ENCODE results near the gene PDZD4.

PDZD4 gene

GRCh38 chrX:153829799-153830639, at the start of gene PDZD4:
Gene PDZD4 (minus strand): TSS chrX:153830544. CDS start chrX:153830298, 246 bp downstream.
- H3K9ac ChIP-seq (ENCODE audit: low read depth, low read length), result no peak within 1 kb of the TSS
- peaks cover 3% of the 10 kb centered on the region for H3K27me3 ChIP-seq (ENCODE audit: control insufficient read depth, insufficient read depth, low read length)
- H3K36me3 ChIP-seq (ENCODE audit: control insufficient read depth, insufficient read depth, low read length), result no peaks in the 10 kb centered on the region
- peaks cover 6% of the 10 kb centered on the region for H3K4me1 ChIP-seq (ENCODE audit: control insufficient read depth, insufficient read depth, low read length)
- H3K9me3 ChIP-seq (ENCODE audit: control insufficient read depth, insufficient read depth, low read length), result no peaks in the 10 kb centered on the region
- peak within 1 kb of the TSS; percentile 61 for H3K4me3 ChIP-seq (ENCODE audit: low read depth, low read length)

GRCh38 chrX:153879741-153880439, 49.5 kb upstream of the PDZD4 start:
- Histone ChIP-seq H3K27me3 (ENCODE audit: control insufficient read depth, insufficient read depth, low read length) (no peaks in the 10 kb centered on the region), H3K9ac (ENCODE audit: low read depth, low read length) (no peak overlapping the region), H3K4me3 (ENCODE audit: low read depth, low read length) (no peak overlapping the region), H3K36me3 (ENCODE audit: control insufficient read depth, insufficient read depth, low read length) (no peaks in the 10 kb centered on the region), H3K4me1 (ENCODE audit: control insufficient read depth, insufficient read depth, low read length) (peaks cover 14% of the 10 kb centered on the region), H3K9me3 (ENCODE audit: control insufficient read depth, insufficient read depth, low read length) (no peaks in the 10 kb centered on the region)

- no peaks in the 10 kb centered on the region for H3K36me3 ChIP-seq (ENCODE audit: control insufficient read depth, insufficient read depth, low read length)
- H3K9ac ChIP-seq (ENCODE audit: low read depth, low read length), result no peak overlapping the region
- H3K4me3 ChIP-seq (ENCODE audit: low read depth, low read length), result peak overlapping the region; percentile 37
- H3K27me3 ChIP-seq (ENCODE audit: control insufficient read depth, insufficient read depth, low read length), result no peaks in the 10 kb centered on the region
- peaks cover 12% of the 10 kb centered on the region for H3K4me1 ChIP-seq (ENCODE audit: control insufficient read depth, insufficient read depth, low read length)
- no peaks in the 10 kb centered on the region for H3K9me3 ChIP-seq (ENCODE audit: control insufficient read depth, insufficient read depth, low read length)
These were observed 48.8 kb upstream of the PDZD4 start for GRCh38 chrX:153878969-153879653.

- H3K9ac ChIP-seq (ENCODE audit: low read depth, low read length), result no peak overlapping the region
- no peaks in the 10 kb centered on the region for H3K27me3 ChIP-seq (ENCODE audit: control insufficient read depth, insufficient read depth, low read length)
- peaks cover 12% of the 10 kb centered on the region for H3K4me1 ChIP-seq (ENCODE audit: control insufficient read depth, insufficient read depth, low read length)
- H3K9me3 ChIP-seq (ENCODE audit: control insufficient read depth, insufficient read depth, low read length), result no peaks in the 10 kb centered on the region
- H3K4me3 ChIP-seq (ENCODE audit: low read depth, low read length), result no peak overlapping the region
- no peaks in the 10 kb centered on the region for H3K36me3 ChIP-seq (ENCODE audit: control insufficient read depth, insufficient read depth, low read length)
These were observed 48.0 kb upstream of the PDZD4 start for GRCh38 chrX:153878345-153878744.

GRCh38 chrX:153877571-153878261, 47.4 kb upstream of the PDZD4 start:
- Histone ChIP-seq H3K4me1 (ENCODE audit: control insufficient read depth, insufficient read depth, low read length) (peaks cover 12% of the 10 kb centered on the region), H3K27me3 (ENCODE audit: control insufficient read depth, insufficient read depth, low read length) (no peaks in the 10 kb centered on the region), H3K4me3 (ENCODE audit: low read depth, low read length) (no peak overlapping the region), H3K9ac (ENCODE audit: low read depth, low read length) (no peak overlapping the region), H3K9me3 (ENCODE audit: control insufficient read depth, insufficient read depth, low read length) (no peaks in the 10 kb centered on the region), H3K36me3 (ENCODE audit: control insufficient read depth, insufficient read depth, low read length) (no peaks in the 10 kb centered on the region)

- Histone ChIP-seq H3K4me1 (ENCODE audit: control insufficient read depth, insufficient read depth, low read length) (peaks cover 12% of the 10 kb centered on the region), H3K4me3 (ENCODE audit: low read depth, low read length) (no peak overlapping the region), H3K36me3 (ENCODE audit: control insufficient read depth, insufficient read depth, low read length) (peaks cover 4% of the 10 kb centered on the region), H3K27me3 (ENCODE audit: control insufficient read depth, insufficient read depth, low read length) (no peaks in the 10 kb centered on the region), H3K9ac (ENCODE audit: low read depth, low read length) (no peak overlapping the region), H3K9me3 (ENCODE audit: control insufficient read depth, insufficient read depth, low read length) (no peaks in the 10 kb centered on the region)
These were observed 45.8 kb upstream of the PDZD4 start for GRCh38 chrX:153876112-153876491.

- Histone ChIP-seq H3K4me1 (ENCODE audit: control insufficient read depth, insufficient read depth, low read length) (peaks cover 12% of the 10 kb centered on the region), H3K27me3 (ENCODE audit: control insufficient read depth, insufficient read depth, low read length) (no peaks in the 10 kb centered on the region), H3K36me3 (ENCODE audit: control insufficient read depth, insufficient read depth, low read length) (peaks cover 4% of the 10 kb centered on the region), H3K9me3 (ENCODE audit: control insufficient read depth, insufficient read depth, low read length) (no peaks in the 10 kb centered on the region), H3K4me3 (ENCODE audit: low read depth, low read length) (no peak overlapping the region), H3K9ac (ENCODE audit: low read depth, low read length) (no peak overlapping the region)
These were observed 45.2 kb upstream of the PDZD4 start for GRCh38 chrX:153875391-153876111.

- no peak overlapping the region for H3K4me3 ChIP-seq (ENCODE audit: low read depth, low read length)
- peaks cover 12% of the 10 kb centered on the region for H3K4me1 ChIP-seq (ENCODE audit: control insufficient read depth, insufficient read depth, low read length)
- H3K27me3 ChIP-seq (ENCODE audit: control insufficient read depth, insufficient read depth, low read length), result no peaks in the 10 kb centered on the region
- no peaks in the 10 kb centered on the region for H3K9me3 ChIP-seq (ENCODE audit: control insufficient read depth, insufficient read depth, low read length)
- no peak overlapping the region for H3K9ac ChIP-seq (ENCODE audit: low read depth, low read length)
- peaks cover 4% of the 10 kb centered on the region for H3K36me3 ChIP-seq (ENCODE audit: control insufficient read depth, insufficient read depth, low read length)
These were observed 44.2 kb upstream of the PDZD4 start for GRCh38 chrX:153874366-153875125.

- H3K4me1 ChIP-seq (ENCODE audit: control insufficient read depth, insufficient read depth, low read length), result peaks cover 12% of the 10 kb centered on the region
- no peaks in the 10 kb centered on the region for H3K9me3 ChIP-seq (ENCODE audit: control insufficient read depth, insufficient read depth, low read length)
- H3K27me3 ChIP-seq (ENCODE audit: control insufficient read depth, insufficient read depth, low read length), result no peaks in the 10 kb centered on the region
- peaks cover 4% of the 10 kb centered on the region for H3K36me3 ChIP-seq (ENCODE audit: control insufficient read depth, insufficient read depth, low read length)
- no peak overlapping the region for H3K9ac ChIP-seq (ENCODE audit: low read depth, low read length)
- no peak overlapping the region for H3K4me3 ChIP-seq (ENCODE audit: low read depth, low read length)
These were observed 43.7 kb upstream of the PDZD4 start for GRCh38 chrX:153874085-153874365.

- no peak overlapping the region for H3K9ac ChIP-seq (ENCODE audit: low read depth, low read length)
- no peaks in the 10 kb centered on the region for H3K27me3 ChIP-seq (ENCODE audit: control insufficient read depth, insufficient read depth, low read length)
- H3K9me3 ChIP-seq (ENCODE audit: control insufficient read depth, insufficient read depth, low read length), result no peaks in the 10 kb centered on the region
- peaks cover 8% of the 10 kb centered on the region for H3K36me3 ChIP-seq (ENCODE audit: control insufficient read depth, insufficient read depth, low read length)
- H3K4me1 ChIP-seq (ENCODE audit: control insufficient read depth, insufficient read depth, low read length), result peaks cover 10% of the 10 kb centered on the region
- no peak overlapping the region for H3K4me3 ChIP-seq (ENCODE audit: low read depth, low read length)
These were observed 43.1 kb upstream of the PDZD4 start for GRCh38 chrX:153873282-153874084.
